WERI-Rb-1 (cell line): Measurements from ENCODE around the gene COIL.

Experiments
- DNase-seq: peaks from one replicate; pipeline ENCODE4 v3.0.0-alpha.2; 2020
- H3K27ac ChIP-seq: fragments of 250-450 bp; sonication (Bioruptor Pico); 2 replicates; pipeline ENCODE4 v1.5.1; 2020; ENCODE audit warnings: mild to moderate bottlenecking, moderate library complexity
- H3K27me3 ChIP-seq: fragments of 250-450 bp; sonication (Bioruptor Pico); 2 replicates; pipeline ENCODE4 v1.5.1; 2021; ENCODE audit warnings: mild to moderate bottlenecking, low read depth, moderate library complexity; ENCODE audit not compliant: insufficient read depth, severe bottlenecking
- H3K36me3 ChIP-seq: fragments of 250-450 bp; sonication (Bioruptor Pico); 2 replicates; pipeline ENCODE4 v1.5.1; 2020; ENCODE audit warnings: mild to moderate bottlenecking, moderate library complexity
- H3K4me3 ChIP-seq: 2 replicates; pipeline ENCODE4 v1.5.1; 2011; ENCODE audit warnings: low read depth, mild to moderate bottlenecking, control low read depth, low read length
- H3K9me3 ChIP-seq: fragments of 250-450 bp; sonication (Bioruptor Pico); 2 replicates; pipeline ENCODE4 v1.5.1; 2021; ENCODE audit warnings: mild to moderate bottlenecking, moderate library complexity; ENCODE audit not compliant: severe bottlenecking
- CTCF ChIP-seq: IDR thresholded peaks from 2 replicates; pipeline ENCODE4 v1.5.1; 2011; ENCODE audit warnings: low read depth, mild to moderate bottlenecking, control low read depth, inconsistent platforms, low read length

The COIL gene

GRCh38 chr17:56913353-56913866 lies 47.4 kb downstream of the COIL start:
- Histone ChIP-seq H3K27ac (peak overlapping the region; percentile 81), H3K36me3 (peaks cover 11% of the 10 kb centered on the region), H3K4me3 (peak overlapping the region; percentile 82), H3K27me3 (no peaks in the 10 kb centered on the region), H3K9me3 (peaks cover 2% of the 10 kb centered on the region)
- peak; percentile 45 for DNase-seq
- no peak for TF ChIP-seq CTCF

DNA sequence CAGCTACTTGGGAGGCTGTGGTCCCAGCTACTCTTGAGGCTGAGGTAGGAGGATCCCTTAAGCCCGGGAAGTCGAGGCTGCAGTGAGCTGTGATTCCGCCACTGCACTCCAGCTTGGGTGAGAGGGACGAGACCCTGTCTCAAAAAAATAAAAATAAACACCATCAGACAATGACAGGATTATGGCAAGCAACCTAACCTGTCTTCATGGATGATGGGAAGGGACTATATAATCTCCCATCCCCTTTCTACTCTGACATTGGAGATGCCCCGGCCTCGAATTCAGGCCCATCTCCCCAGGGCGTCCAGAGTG lies 47.9 kb downstream of the COIL start:
- no peak for TF ChIP-seq CTCF
- H3K27ac ChIP-seq, result no peak overlapping the region
- DNase-seq, result no peak

GRCh38 chr17:56912105-56912999 lies 48.5 kb downstream of the COIL start:
- H3K27ac ChIP-seq, result no peak overlapping the region
- TF ChIP-seq CTCF, result no peak

More for the DNA sequence above, 47.9 kb downstream of the COIL start:
- H3K27me3 ChIP-seq, result no peaks in the 10 kb centered on the region
- H3K36me3 ChIP-seq, result peaks cover 15% of the 10 kb centered on the region
- peaks cover 2% of the 10 kb centered on the region for H3K9me3 ChIP-seq
- H3K4me3 ChIP-seq, result peak overlapping the region; percentile 82

DNA sequence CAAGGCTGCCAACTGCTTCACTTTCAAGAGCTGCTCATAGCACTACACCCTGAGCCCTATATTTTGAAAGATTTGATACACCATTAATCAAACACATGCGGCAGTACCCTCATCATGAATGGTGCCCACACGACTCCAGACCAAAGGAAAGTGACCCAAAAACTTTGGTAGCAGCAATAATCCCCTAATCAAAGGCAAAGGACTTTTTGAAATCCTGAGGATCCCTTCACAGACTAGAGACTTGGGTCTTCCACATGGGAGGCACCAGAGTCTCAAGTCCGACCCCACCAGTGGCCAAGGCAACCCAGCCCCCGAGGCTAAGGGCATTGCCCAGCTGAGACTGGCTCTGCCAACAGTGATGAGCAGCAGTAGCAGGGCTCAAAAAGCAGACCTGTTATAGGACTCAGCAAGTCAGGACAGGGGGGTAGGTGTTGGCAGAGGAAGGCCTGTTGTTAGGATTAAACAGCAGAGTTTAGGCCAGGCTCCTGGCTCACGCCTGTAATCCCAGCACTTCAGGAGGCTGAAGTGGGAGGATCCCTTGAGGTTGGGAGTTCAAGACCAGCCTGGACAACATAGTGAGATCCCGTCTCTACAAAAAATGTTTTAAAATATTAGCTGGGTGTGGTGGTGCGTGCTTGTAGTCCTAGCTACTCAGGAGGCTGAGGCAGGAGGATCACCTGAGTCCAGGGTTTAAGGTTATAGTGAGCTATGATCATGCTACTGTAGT lies 50.2 kb downstream of the COIL start:
- no peaks in the 10 kb centered on the region for H3K9me3 ChIP-seq
- H3K36me3 ChIP-seq, result peaks cover 38% of the 10 kb centered on the region
- no peak for DNase-seq
- H3K27me3 ChIP-seq, result no peaks in the 10 kb centered on the region
- TF ChIP-seq CTCF, result no peak
- H3K4me3 ChIP-seq, result no peak overlapping the region
- no peak overlapping the region for H3K27ac ChIP-seq

More at GRCh38 chr17:56912105-56912999, 48.5 kb downstream of the COIL start:
- Histone ChIP-seq H3K27me3 (no peaks in the 10 kb centered on the region), H3K4me3 (no peak overlapping the region), H3K9me3 (peaks cover 2% of the 10 kb centered on the region), H3K36me3 (peaks cover 21% of the 10 kb centered on the region)
- no peak for DNase-seq

DNA sequence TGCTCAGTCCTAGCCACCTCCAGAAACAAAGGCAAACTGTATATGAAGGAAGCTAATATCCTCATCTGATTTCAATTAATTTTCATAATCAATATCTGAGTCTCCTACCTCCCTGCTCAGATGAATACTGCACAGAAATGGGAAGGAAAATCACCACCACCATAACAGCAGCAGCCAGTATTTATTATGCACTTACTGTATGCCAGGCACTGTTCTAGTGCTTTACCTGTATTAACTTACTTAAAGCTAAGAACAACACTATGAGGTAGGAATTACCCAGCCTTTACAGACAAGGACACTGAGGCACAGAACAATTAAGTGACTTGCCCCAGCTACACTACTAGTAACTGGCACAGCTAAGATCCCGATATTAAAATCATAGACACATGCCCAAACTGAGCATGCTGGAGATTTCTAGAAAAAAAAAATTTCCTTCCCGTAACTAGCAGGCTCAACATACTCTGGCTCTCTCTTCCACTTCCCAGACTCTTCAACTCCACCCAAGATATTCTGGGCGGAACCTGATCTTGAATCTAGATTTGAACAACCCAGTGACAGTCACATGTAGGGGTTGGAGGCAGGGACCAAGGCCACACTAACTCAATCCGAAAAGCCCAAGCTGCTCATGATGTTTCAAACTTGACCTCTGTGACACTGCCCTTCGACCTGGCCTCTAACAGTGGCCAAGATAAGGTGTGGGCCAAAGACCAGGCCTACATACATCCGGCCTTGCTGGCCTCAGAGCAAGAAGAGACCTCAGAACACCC lies 50.9 kb downstream of the COIL start:
- Histone ChIP-seq H3K36me3 (peaks cover 45% of the 10 kb centered on the region), H3K27ac (no peak overlapping the region), H3K4me3 (no peak overlapping the region), H3K9me3 (no peaks in the 10 kb centered on the region), H3K27me3 (no peaks in the 10 kb centered on the region)
- TF ChIP-seq CTCF, result no peak
- DNase-seq, result no peak
